ENCODE results near the gene GIGYF2.

The GIGYF2 gene

GRCh38 chr2:232871835-232872736, 175.0 kb downstream of the GIGYF2 start:
- no peak for DNase-seq

- no peak for DNase-seq
These were observed 175.7 kb downstream of the GIGYF2 start for GRCh38 chr2:232872826-232873225.

- DNase-seq, result no peak
These were observed 176.3 kb downstream of the GIGYF2 start for GRCh38 chr2:232873292-232873908.

GRCh38 chr2:232873909-232874641, 176.9 kb downstream of the GIGYF2 start:
- no peak for DNase-seq

- DNase-seq, result no peak
These were observed 177.6 kb downstream of the GIGYF2 start for GRCh38 chr2:232874677-232875223.

- DNase-seq, result no peak
These were observed 178.4 kb downstream of the GIGYF2 start for GRCh38 chr2:232875256-232876121.

GRCh38 chr2:232876161-232876977, 179.2 kb downstream of the GIGYF2 start:
- no peak for DNase-seq

GRCh38 chr2:232876978-232877441, 179.9 kb downstream of the GIGYF2 start:
- no peak for DNase-seq

- no peak for DNase-seq
These were observed 180.9 kb downstream of the GIGYF2 start for GRCh38 chr2:232877940-232878511.

GRCh38 chr2:232878855-232879617, 181.9 kb downstream of the GIGYF2 start:
- DNase-seq, result no peak

- DNase-seq, result no peak
These were observed 182.7 kb downstream of the GIGYF2 start for GRCh38 chr2:232879618-232880494.

- DNase-seq, result no peak
These were observed 183.7 kb downstream of the GIGYF2 start for GRCh38 chr2:232880764-232881351.

- DNase-seq, result no peak
These were observed 185.0 kb downstream of the GIGYF2 start for GRCh38 chr2:232882085-232882484.

GRCh38 chr2:232882505-232883115, 185.5 kb downstream of the GIGYF2 start:
- no peak for DNase-seq

- DNase-seq, result no peak
These were observed 186.1 kb downstream of the GIGYF2 start for GRCh38 chr2:232883116-232883721.

GRCh38 chr2:232884001-232884421, 186.9 kb downstream of the GIGYF2 start:
- no peak for DNase-seq

- DNase-seq, result no peak
These were observed 187.6 kb downstream of the GIGYF2 start for GRCh38 chr2:232884549-232885263.
